ENCODE measurements around the gene KLHL13.

- TF ChIP-seq CTCF (conservative IDR thresholded peaks at IDR 0.05; ENCODE audit: low read length) (no peak), EZH2phosphoT487 (IDR thresholded peaks at IDR 0.05; ENCODE audit: borderline replicate concordance) (no peak)
Measured at GRCh38 chrX:117969782-117970181, 146.8 kb downstream of the KLHL13 start.

Data from Loucy (cell line).